IPS-NIHi11 (cell line): Measurements from ENCODE around the gene CEBPZOS.

ENCODE experiments used
- DNase-seq: peaks from one replicate; pipeline ENCODE4 v3.0.0; 2012; ENCODE audit warnings: mixed read lengths, low spot score

The CEBPZOS gene

GRCh38 chr2:37196320-37197195, at the start of gene CEBPZOS:
CEBPZOS (plus strand) TSS chr2:37196496; CDS start chr2:37199705, 3,209 bp downstream.
- DNase-seq, result peak; percentile 72

GRCh38 chr2:37148325-37148724, 48.0 kb upstream of the CEBPZOS start:
- no peak for DNase-seq

GRCh38 chr2:37149626-37150322, 46.5 kb upstream of the CEBPZOS start:
- DNase-seq, result no peak

- no peak for DNase-seq
Measured at GRCh38 chr2:37153224-37153623, 43.1 kb upstream of the CEBPZOS start.

- no peak for DNase-seq
Measured at GRCh38 chr2:37154785-37155184, 41.5 kb upstream of the CEBPZOS start.

GRCh38 chr2:37156071-37156856, 40.0 kb upstream of the CEBPZOS start:
- peak; percentile 21 for DNase-seq

GRCh38 chr2:37156857-37157714, 39.2 kb upstream of the CEBPZOS start, which contains the start of gene EIF2AK2:
EIF2AK2 (minus strand) TSS chr2:37156980; CDS start chr2:37147806, 9,174 bp downstream.
- peak; percentile 97 for DNase-seq

GRCh38 chr2:37164757-37165156, 31.5 kb upstream of the CEBPZOS start:
- DNase-seq, result no peak

- no peak for DNase-seq
Measured at GRCh38 chr2:37167636-37168180, 28.6 kb upstream of the CEBPZOS start.

- DNase-seq, result peak; percentile 82
Measured at GRCh38 chr2:37168217-37168981, 27.9 kb upstream of the CEBPZOS start.

- no peak for DNase-seq
Measured at GRCh38 chr2:37171624-37171950, 24.7 kb upstream of the CEBPZOS start.

GRCh38 chr2:37173741-37174140, 22.6 kb upstream of the CEBPZOS start:
- DNase-seq, result no peak

GRCh38 chr2:37180006-37180639, 16.2 kb upstream of the CEBPZOS start:
- no peak for DNase-seq

- DNase-seq, result no peak
Measured at GRCh38 chr2:37180640-37181039, 15.7 kb upstream of the CEBPZOS start.

GRCh38 chr2:37181726-37182684, 14.3 kb upstream of the CEBPZOS start:
- no peak for DNase-seq

- no peak for DNase-seq
Measured at GRCh38 chr2:37188570-37188969, 7.7 kb upstream of the CEBPZOS start, which contains the start of gene SULT6B1. SULT6B1 (minus strand) TSS chr2:37188670; CDS start chr2:37188640, 30 bp downstream.

- peak; percentile 68 for DNase-seq
Measured at GRCh38 chr2:37189452-37190153, 6.7 kb upstream of the CEBPZOS start.

GRCh38 chr2:37190290-37190689, 6.0 kb upstream of the CEBPZOS start:
- DNase-seq, result no peak
